Neural progenitor cell (in vitro differentiated cells): ENCODE results near the gene ATP5IF1. TPM values are rescaled to one million over a fixed set of nuclear protein-coding genes. Genes with fewer than 3 reads are reported as not detected.

Experiments
- DNase-seq: peaks from one replicate; pipeline ENCODE4 v3.0.0-alpha.2; 2016; ENCODE audit warnings: low spot score
- H2AFZ ChIP-seq: fragments of 200-600 bp; sonication (generic); replicated peaks from 2 replicates; pipeline ENCODE4 v1.6.1; 2016; ENCODE audit warnings: antibody characterized with exemption
- H3F3A ChIP-seq: fragments of 200-600 bp; sonication (generic); 2 replicates; pipeline ENCODE4 v1.6.1; 2016; ENCODE audit warnings: antibody characterized with exemption, low read depth
- H3K27ac ChIP-seq: fragments of 200-600 bp; sonication (generic); 2 replicates; pipeline ENCODE4 v1.5.1; 2016; ENCODE audit warnings: mild to moderate bottlenecking
- H3K27me3 ChIP-seq: fragments of 200-600 bp; sonication (generic); 2 replicates; pipeline ENCODE4 v1.6.1; 2016; ENCODE audit warnings: mild to moderate bottlenecking, moderate library complexity
- H3K36me3 ChIP-seq: fragments of 200-600 bp; sonication (generic); 2 replicates; pipeline ENCODE4 v1.5.1; 2016
- H3K4me1 ChIP-seq: fragments of 200-600 bp; sonication (generic); 2 replicates; pipeline ENCODE4 v1.6.1; 2016; ENCODE audit warnings: mixed run types
- H3K4me2 ChIP-seq: fragments of 200-600 bp; sonication (generic); 2 replicates; pipeline ENCODE4 v1.6.1; 2016
- H3K4me3 ChIP-seq: fragments of 200-600 bp; sonication (generic); 2 replicates; pipeline ENCODE4 v1.5.1; 2016
- H3K79me2 ChIP-seq: fragments of 200-600 bp; sonication (generic); 2 replicates; pipeline ENCODE4 v1.6.1; 2016; ENCODE audit warnings: low read depth
- H3K9ac ChIP-seq: fragments of 200-600 bp; sonication (generic); 2 replicates; pipeline ENCODE4 v1.6.1; 2016
- H3K9me3 ChIP-seq: fragments of 200-600 bp; sonication (generic); 2 replicates; pipeline ENCODE4 v1.5.1; 2016; ENCODE audit warnings: low read depth
- H4K20me1 ChIP-seq: fragments of 200-600 bp; sonication (generic); 2 replicates; pipeline ENCODE4 v1.6.1; 2016; ENCODE audit warnings: low read depth
- H3K27ac Mint-ChIP-seq: 3 replicates; pipeline ENCODE4 v1.8.0; 2021; ENCODE audit warnings: mixed read lengths
- H3K27me3 Mint-ChIP-seq: 2 replicates; pipeline ENCODE4 v1.8.0; 2022; ENCODE audit warnings: low read depth, mild to moderate bottlenecking, inconsistent platforms, moderate library complexity, mixed read lengths; ENCODE audit not compliant: insufficient read depth
- H3K36me3 Mint-ChIP-seq: 3 replicates; pipeline ENCODE4 v1.8.0; 2021; ENCODE audit warnings: mixed read lengths
- H3K4me1 Mint-ChIP-seq: 3 replicates; pipeline ENCODE4 v1.8.0; 2021; ENCODE audit warnings: mixed read lengths
- H3K4me3 Mint-ChIP-seq: 3 replicates; pipeline ENCODE4 v1.8.0; 2021; ENCODE audit warnings: mild to moderate bottlenecking, moderate library complexity, mixed read lengths
- H3K9me3 Mint-ChIP-seq: 3 replicates; pipeline ENCODE4 v1.8.0; 2020; ENCODE audit warnings: mixed read lengths
- CTCF ChIP-seq: fragments of 200-600 bp; sonication (generic); IDR thresholded peaks from 2 replicates; pipeline ENCODE4 v1.5.1; 2017; ENCODE audit warnings: antibody characterized with exemption, mild to moderate bottlenecking
- EZH2 ChIP-seq: fragments of 200-600 bp; sonication (generic); IDR thresholded peaks from 2 replicates; pipeline ENCODE4 v1.6.1; 2017; ENCODE audit warnings: antibody characterized with exemption, mild to moderate bottlenecking, moderate library complexity
- EZH2phosphoT487 ChIP-seq: fragments of 200-600 bp; sonication (generic); IDR thresholded peaks from 2 replicates; pipeline ENCODE4 v1.6.1; 2017; ENCODE audit warnings: antibody characterized with exemption
- total RNA-seq: library from RNA; depleted of rRNA; stranded (reverse); fragments of >200 nt; gene quantifications from 2 replicates; pipeline ENCODE4 v1.2.3, GENCODE V29; 2015; ENCODE audit warnings: low replicate concordance

The ATP5IF1 gene
- total RNA-seq, 1 donor from 2014 or later = 187 TPM

GRCh38 chr1:28233264-28233606 lies 2.7 kb upstream of the ATP5IF1 start:
- Mint-ChIP-seq H3K27ac (no peak overlapping the region), H3K4me3 (peak overlapping the region; percentile 100), H3K4me1 (peaks cover 11% of the 10 kb centered on the region), H3K36me3 (peaks cover 5% of the 10 kb centered on the region), H3K27me3 (peaks cover 4% of the 10 kb centered on the region), H3K9me3 (no peaks in the 10 kb centered on the region)
- H2AFZ ChIP-seq = peak overlapping the region; percentile 98
- no peak for TF ChIP-seq CTCF
- TF ChIP-seq EZH2phosphoT487 = no peak
- no peak for TF ChIP-seq EZH2
- peaks cover 7% of the 10 kb centered on the region for H3K4me1 ChIP-seq
- peaks cover 3% of the 10 kb centered on the region for H3F3A ChIP-seq
- no peaks in the 10 kb centered on the region for H3K9me3 ChIP-seq
- H3K9ac ChIP-seq = no peak overlapping the region
- DNase-seq = no peak
- H3K79me2 ChIP-seq = peaks cover 64% of the 10 kb centered on the region
- H3K27me3 ChIP-seq = no peaks in the 10 kb centered on the region
- peak overlapping the region; percentile 91 for H3K4me3 ChIP-seq
- H3K27ac ChIP-seq = no peak overlapping the region
- peak overlapping the region; percentile 95 for H3K4me2 ChIP-seq
- peaks cover 10% of the 10 kb centered on the region for H3K36me3 ChIP-seq
- H4K20me1 ChIP-seq = peaks cover 8% of the 10 kb centered on the region

- peak overlapping the region; percentile 96 for H3K4me2 ChIP-seq
- no peak overlapping the region for H3K27ac ChIP-seq
- Mint-ChIP-seq H3K36me3 (peaks cover 1% of the 10 kb centered on the region), H3K27ac (no peak overlapping the region), H3K4me3 (no peak overlapping the region), H3K9me3 (no peaks in the 10 kb centered on the region), H3K4me1 (peaks cover 11% of the 10 kb centered on the region), H3K27me3 (peaks cover 2% of the 10 kb centered on the region)
- no peak for TF ChIP-seq EZH2phosphoT487
- TF ChIP-seq CTCF = no peak
- no peak for TF ChIP-seq EZH2
- peak overlapping the region; percentile 80 for H3K9ac ChIP-seq
- peaks cover 32% of the 10 kb centered on the region for H3K79me2 ChIP-seq
- H3K4me3 ChIP-seq = peak overlapping the region; percentile 91
- no peaks in the 10 kb centered on the region for H3K9me3 ChIP-seq
- peaks cover 23% of the 10 kb centered on the region for H3F3A ChIP-seq
- DNase-seq = peak; percentile 8
- peaks cover 7% of the 10 kb centered on the region for H3K4me1 ChIP-seq
- H4K20me1 ChIP-seq = peaks cover 8% of the 10 kb centered on the region
- no peak overlapping the region for H2AFZ ChIP-seq
- H3K36me3 ChIP-seq = no peaks in the 10 kb centered on the region
- H3K27me3 ChIP-seq = no peaks in the 10 kb centered on the region
These were observed 865 bp downstream of the ATP5IF1 start for GRCh38 chr1:28236656-28237322.

- no peak overlapping the region for H2AFZ ChIP-seq
- DNase-seq = no peak
- no peak overlapping the region for H3K9ac ChIP-seq
- no peak for TF ChIP-seq EZH2
- TF ChIP-seq CTCF = no peak
- TF ChIP-seq EZH2phosphoT487 = no peak
- no peaks in the 10 kb centered on the region for H3K27me3 ChIP-seq
- H3K36me3 Mint-ChIP-seq = peaks cover 1% of the 10 kb centered on the region
- no peak overlapping the region for H3K4me2 ChIP-seq
- H3F3A ChIP-seq = peaks cover 23% of the 10 kb centered on the region
- peaks cover 8% of the 10 kb centered on the region for H4K20me1 ChIP-seq
- peaks cover 4% of the 10 kb centered on the region for H3K27me3 Mint-ChIP-seq
- no peaks in the 10 kb centered on the region for H3K36me3 ChIP-seq
- H3K9me3 ChIP-seq = no peaks in the 10 kb centered on the region
- H3K79me2 ChIP-seq = peaks cover 20% of the 10 kb centered on the region
- no peak overlapping the region for H3K27ac ChIP-seq
- no peak overlapping the region for H3K27ac Mint-ChIP-seq
- H3K4me1 ChIP-seq = peaks cover 7% of the 10 kb centered on the region
- H3K9me3 Mint-ChIP-seq = no peaks in the 10 kb centered on the region
- H3K4me1 Mint-ChIP-seq = no peaks in the 10 kb centered on the region
- H3K4me3 Mint-ChIP-seq = no peak overlapping the region
- no peak overlapping the region for H3K4me3 ChIP-seq
These were observed 3.1 kb downstream of the ATP5IF1 start for GRCh38 chr1:28239004-28239403.
